ENCODE measurements around the gene CXCR6.

Gene CXCR6

GRCh38 chr3:45922950-45923590, 20.2 kb upstream of the CXCR6 start:
- DNase-seq = no peak

DNA sequence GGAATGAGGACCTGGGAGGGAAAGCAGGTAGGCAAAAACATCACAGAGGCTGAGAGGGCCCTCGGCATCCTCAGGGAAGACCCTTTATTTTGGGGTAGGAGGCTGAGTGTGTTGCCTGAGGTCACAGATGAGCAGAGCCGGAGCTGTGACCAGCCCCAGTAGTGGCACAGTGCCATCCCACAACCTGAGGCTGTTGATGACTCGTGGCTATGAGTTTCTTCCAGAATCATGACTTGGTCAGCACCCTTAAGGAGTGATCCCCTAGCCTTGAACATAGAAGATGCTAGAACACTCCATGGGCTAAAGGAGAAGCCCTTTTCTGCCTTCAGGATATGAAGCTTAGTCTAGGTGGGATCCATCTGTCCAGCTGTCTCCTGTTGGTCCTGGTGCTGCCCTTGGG, 19.5 kb upstream of the CXCR6 start:
- no peak for DNase-seq

GRCh38 chr3:45927881-45928280, 15.4 kb upstream of the CXCR6 start:
- DNase-seq = no peak

DNA sequence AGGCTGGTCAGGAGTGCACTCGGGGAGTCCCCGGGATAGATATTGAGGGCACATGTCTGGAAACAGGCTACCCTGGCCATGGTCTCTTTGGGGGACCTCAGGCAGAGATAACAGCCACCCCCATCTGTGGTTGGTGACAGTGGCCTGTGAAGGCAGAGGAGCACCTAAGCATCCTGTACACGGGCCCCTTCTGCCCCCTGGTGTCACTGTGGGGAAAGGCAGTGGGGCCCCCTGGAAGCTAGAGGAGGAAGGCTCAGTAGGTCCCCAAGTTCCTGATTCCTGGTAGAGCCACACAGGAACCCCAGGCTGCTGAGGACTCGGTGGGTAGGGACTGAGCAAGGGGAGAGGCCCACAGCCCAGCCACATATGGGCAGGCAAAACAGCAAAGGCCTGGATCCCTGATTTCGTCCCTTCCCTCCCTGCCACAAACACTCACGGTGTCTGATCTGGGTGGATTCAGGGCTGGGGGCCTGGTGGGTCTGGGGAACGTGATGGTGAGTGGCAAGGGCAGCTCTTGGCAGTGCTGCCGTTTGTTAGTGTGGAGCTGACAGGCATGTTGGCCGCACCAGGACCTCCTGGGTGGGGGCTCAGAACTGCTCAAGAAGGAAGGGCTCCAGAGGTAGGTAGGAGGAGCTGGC, 14.1 kb upstream of the CXCR6 start:
- no peak for DNase-seq

DNA sequence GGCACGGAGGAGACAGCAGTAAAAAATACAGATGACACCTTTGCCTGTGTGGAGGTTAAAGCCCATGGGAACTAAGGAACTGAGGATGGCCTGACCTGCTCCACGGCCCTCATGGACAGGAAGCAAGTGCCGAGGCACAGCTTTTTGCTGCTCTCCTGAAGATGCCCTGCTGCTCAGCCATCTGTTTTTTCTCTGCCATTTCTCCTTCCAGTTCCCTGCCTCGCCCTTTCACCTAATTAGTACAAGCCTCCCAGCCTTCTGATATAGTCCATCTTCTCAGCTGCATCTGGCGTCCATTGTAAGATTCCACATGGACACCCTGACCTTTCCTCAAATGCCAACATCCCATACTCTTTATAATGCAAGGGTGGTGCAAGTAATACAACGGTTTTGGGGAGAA, 11.8 kb upstream of the CXCR6 start:
- DNase-seq = no peak

DNA sequence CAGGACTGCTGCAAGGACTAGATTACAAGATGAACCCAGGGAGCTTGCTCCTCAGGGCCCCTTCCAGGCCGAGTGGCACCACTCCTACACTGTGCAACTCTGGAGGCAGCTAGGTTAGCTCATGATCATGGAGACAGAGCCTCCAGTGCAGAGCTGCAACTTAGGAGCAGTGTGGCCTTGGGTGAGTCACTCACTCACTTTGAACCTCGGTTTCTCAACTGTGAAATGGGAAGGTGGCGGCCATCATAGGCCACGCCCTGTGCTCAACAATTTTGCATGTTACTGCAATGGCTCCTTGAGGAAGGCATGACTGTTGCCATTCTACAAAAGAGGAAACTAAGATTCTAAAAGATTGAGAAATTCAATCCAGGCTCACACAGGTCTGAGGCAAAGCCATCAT, 11.2 kb upstream of the CXCR6 start:
- DNase-seq = no peak

DNA sequence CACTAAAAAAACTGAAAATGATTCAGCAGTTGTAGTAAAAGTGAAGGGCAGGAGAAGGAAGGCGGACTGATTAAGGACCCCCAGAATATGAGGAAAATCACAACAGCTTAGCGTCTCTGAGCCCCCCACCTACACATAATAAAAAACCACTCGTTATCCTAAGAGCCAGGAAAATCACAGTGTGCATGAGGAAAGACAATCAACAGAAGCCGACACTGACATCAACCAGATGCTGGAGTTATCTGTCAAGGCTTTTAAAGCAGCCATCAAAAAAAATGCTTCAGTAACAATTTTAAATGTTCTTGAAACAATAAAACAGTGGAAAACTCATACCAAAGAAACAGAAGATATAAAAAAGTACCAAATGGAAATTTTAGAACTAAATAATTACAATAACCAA, 9.7 kb upstream of the CXCR6 start:
- DNase-seq = no peak

DNA sequence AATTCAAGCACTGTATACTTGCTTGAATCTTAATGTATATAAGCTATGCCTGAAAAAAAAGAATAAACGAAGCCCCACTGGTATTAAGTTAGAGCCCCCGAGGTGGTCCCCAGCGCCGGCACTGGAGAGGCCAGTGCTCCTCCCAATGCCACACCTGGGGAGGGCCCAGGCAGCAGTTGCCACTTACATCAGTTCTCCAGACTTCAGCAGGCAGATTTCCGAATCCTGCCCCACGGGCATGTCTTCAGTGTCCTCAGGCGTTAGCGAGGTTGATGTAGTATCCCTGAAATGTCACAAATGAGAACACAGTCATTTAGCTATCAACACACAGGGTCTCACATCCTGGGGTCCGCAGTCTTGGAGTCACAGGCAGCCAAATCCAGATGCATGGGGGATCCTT, 7.0 kb upstream of the CXCR6 start:
- DNase-seq = no peak

DNA sequence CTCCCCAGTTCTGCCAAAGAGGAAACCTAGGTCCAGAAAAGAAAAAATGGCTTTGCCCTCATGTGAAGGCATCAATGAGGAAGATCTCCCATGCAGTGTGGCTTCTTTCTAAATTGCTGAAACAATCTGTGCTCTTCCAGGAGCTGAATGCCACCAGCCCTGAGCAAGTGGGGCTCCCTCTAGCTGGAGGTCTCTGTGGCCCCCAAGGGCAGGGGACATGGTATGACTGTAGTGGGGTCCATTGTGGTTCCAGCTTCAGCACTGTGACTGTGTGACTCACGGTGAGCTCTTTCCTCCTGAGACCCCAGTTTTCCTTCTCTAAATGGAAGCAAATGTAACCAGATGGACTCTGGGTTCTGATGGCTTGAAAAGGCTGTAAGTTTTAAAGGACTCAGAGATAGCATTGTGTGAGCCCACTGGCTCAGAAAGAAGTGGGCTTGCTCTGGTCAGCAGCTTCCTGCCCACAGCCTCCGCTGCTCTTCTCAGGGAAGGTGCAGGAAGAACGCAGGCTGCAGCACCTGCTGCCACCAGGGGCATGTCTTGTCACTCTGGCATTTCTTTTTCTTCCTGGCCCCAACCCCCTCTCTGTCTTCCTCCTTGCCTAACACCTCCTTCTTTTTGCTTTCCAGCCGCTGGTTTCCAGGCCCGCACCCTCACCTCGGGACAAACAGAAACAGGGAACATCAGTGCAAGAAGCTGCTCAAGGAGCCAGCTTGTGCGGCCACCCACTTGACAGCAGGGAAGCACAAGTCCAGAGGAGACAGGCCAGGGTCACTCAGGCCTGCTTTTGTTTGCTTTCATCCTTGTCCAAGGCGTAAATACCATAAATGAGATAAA, 5.8 kb upstream of the CXCR6 start:
- no peak for DNase-seq

DNA sequence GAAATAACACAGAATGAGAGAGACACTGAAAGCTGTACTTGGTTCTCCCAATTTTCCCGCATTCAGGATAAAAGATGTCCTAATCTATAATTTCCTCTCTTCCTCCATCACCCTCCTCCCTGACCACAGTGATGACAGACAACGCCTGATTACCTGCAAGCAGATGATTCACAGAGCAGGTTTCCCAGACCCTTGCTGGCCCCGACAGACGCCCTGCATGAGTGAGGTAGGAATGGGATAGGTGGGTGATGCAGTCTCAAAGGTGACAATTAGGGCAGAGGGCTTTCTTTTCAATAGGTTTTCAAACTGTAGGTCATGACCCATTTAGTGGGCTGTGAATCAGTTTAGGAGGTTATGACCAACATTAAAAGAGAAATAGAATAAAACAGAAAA, 5.2 kb upstream of the CXCR6 start:
- DNase-seq = no peak

GRCh38 chr3:45938864-45939263, 4.4 kb upstream of the CXCR6 start:
- DNase-seq = peak; percentile 65 to 71

GRCh38 chr3:45939341-45939771, 3.9 kb upstream of the CXCR6 start:
- DNase-seq = no peak

DNA sequence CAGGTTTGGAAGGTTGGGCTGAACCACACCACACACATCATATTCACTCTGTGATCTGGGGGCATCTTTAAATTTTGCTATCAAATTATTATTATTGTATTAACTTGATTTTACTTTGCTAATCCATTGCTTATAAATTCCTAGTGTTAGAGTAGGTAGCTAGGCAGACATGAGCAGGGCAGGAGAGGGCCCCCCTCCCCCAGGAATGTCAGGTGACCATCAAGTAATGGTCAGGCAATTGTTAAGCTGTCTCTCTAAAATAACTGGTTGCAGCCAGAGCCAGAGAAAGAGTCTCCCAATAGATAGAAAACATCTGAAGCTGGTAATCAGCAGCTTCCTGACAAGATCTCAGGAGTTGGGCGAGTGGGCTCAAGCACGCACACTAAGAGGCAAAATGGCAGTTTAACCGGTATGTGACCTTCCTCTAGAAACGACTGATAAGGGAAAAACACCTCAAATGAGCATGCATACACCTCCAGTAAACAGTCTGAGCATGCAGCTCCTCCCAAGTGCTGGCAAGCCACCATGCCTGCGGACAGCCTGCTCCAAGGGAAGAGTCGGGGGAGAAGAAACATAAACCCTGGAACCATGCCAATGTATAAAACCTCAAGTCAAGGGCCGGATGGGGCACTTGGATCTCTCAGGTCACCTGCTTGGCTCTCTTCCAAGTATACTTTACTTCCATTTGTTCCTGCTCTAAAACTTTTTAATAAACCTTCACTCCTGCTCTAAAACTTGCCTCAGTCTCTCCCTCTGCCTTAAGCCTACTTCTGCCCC, 3.1 kb upstream of the CXCR6 start:
- no peak for DNase-seq

- no peak for DNase-seq
These were observed 2.4 kb upstream of the CXCR6 start for GRCh38 chr3:45940781-45941365.

GRCh38 chr3:45942051-45942825, 1.0 kb upstream of the CXCR6 start:
- no peak for DNase-seq

- no peak for DNase-seq
These were observed 1.8 kb downstream of the CXCR6 start for GRCh38 chr3:45944830-45945620.

GRCh38 chr3:45946307-45946706, 3.0 kb downstream of the CXCR6 start:
- no peak for DNase-seq

GRCh38 chr3:45946875-45947274, 3.6 kb downstream of the CXCR6 start:
- DNase-seq = no peak

- DNase-seq = no peak
These were observed 4.1 kb downstream of the CXCR6 start for GRCh38 chr3:45947361-45947760.

DNA sequence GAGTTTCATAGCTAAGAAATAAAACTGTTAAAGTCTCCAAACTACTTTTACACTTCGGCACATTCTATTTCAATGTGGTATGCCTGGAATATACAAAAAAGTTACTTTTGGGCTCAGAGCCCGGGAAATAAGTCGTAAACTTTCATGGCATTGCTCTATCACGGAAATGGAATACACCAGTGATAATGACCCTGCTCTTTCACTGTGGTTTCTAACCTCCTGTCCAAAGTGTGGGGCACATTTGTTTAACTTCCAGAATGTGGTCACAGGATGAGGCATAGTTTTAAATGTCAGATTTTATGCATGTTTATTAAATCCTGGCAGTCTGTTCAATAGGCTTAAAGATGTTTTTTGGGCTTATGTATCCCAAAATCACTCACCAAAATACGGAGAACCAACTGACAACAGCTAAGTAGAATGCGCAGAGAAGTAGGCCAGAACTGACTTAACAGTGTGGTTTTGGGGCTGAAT, 5.1 kb downstream of the CXCR6 start:
- no peak for DNase-seq

GRCh38 chr3:45948881-45949280, 5.6 kb downstream of the CXCR6 start:
- no peak for DNase-seq
